H1 (cell line): Measurements from ENCODE around the gene APOO. TPM values are rescaled to one million over a fixed set of nuclear protein-coding genes. Genes with fewer than 3 reads are reported as not detected.

Source experiments
- CTCF ChIA-PET: fragments of 300-600 bp; sonication (Branson Sonifier 250); formaldehyde crosslinking; loops from one replicate; lab custom pipeline; 2021; ENCODE audit not compliant: partially characterized antibody; lab: Charles Lee
- POLR2A ChIA-PET: fragments of 300-600 bp; sonication (Branson Sonifier 250); formaldehyde crosslinking; loops from one replicate; lab custom pipeline; 2021; ENCODE audit warnings: inconsistent platforms; ENCODE audit not compliant: partially characterized antibody; lab: Charles Lee
- DNase-seq, 2 experiments: peaks; one replicate each; pipeline versions ENCODE4 v3.0.0 to v3.0.0-alpha.2; 2010 to 2022; ENCODE audit warnings: low spot score in 2 of 2, low read depth in 1 of 2, mixed read lengths in 1 of 2
- FAIRE-seq: peaks from 2 replicates; lab custom pipeline; 2011; peaks lifted over from hg19 to GRCh38; lab: Jason Lieb, UNC
- H2AFZ ChIP-seq: 2 replicates; pipeline ENCODE4 v1.8.1; 2012; ENCODE audit warnings: low read length, inconsistent platforms
- H2AK5ac ChIP-seq: 2 replicates; pipeline ENCODE4 v1.6.1; 2013; ENCODE audit warnings: low read depth, low read length
- H2BK120ac ChIP-seq: replicated peaks from 2 replicates; pipeline ENCODE3; 2013; ENCODE audit warnings: low read depth, low read length, inconsistent platforms
- H2BK12ac ChIP-seq: 2 replicates; pipeline ENCODE4 v1.6.1; 2013; ENCODE audit warnings: low read depth, low read length
- H2BK15ac ChIP-seq: 2 replicates; pipeline ENCODE4 v1.6.1; 2013; ENCODE audit warnings: low read length
- H2BK20ac ChIP-seq: 2 replicates; pipeline ENCODE4 v1.6.1; 2013; ENCODE audit warnings: low read length
- H2BK5ac ChIP-seq: 2 replicates; pipeline ENCODE4 v1.6.1; 2013; ENCODE audit warnings: low read depth, low read length
- H3K14ac ChIP-seq: 2 replicates; pipeline ENCODE4 v1.6.1; 2013; ENCODE audit warnings: inconsistent platforms; ENCODE audit not compliant: insufficient read length
- H3K18ac ChIP-seq: 2 replicates; pipeline ENCODE4 v1.6.1; 2013; ENCODE audit warnings: low read length; ENCODE audit errors: extremely low read depth
- H3K23ac ChIP-seq: 2 replicates; pipeline ENCODE4 v1.6.1; 2013; ENCODE audit warnings: inconsistent platforms; ENCODE audit not compliant: insufficient read length
- H3K23me2 ChIP-seq: 2 replicates; pipeline ENCODE4 v1.6.1; 2013; ENCODE audit warnings: low read depth, low read length
- H3K27ac ChIP-seq: 2 replicates; pipeline ENCODE4 v1.6.1; 2011; ENCODE audit warnings: low read depth, low read length, inconsistent platforms
- H3K27me3 ChIP-seq, 4 experiments: replicated peaks in 1 of 4; 1 replicate in 1 of 4; 2 replicates in 3 of 4; pipeline versions ENCODE4 v1.6.1 to v1.8.1; 2011 to 2013; ENCODE audit warnings: low read length in 3 of 4, mild to moderate bottlenecking in 3 of 4, inconsistent platforms in 2 of 4, mixed read lengths in 2 of 4, moderate library complexity in 1 of 4; ENCODE audit not compliant: control insufficient read depth in 3 of 4, insufficient read depth in 3 of 4; ENCODE audit errors: extremely low read depth in 1 of 4
- H3K36me3 ChIP-seq, 4 experiments: 2 replicates each; pipeline versions ENCODE4 v1.6.1 to v1.8.1; 2011 to 2013; ENCODE audit warnings: mild to moderate bottlenecking in 4 of 4, low read length in 3 of 4, moderate library complexity in 2 of 4, control low read depth in 1 of 4, inconsistent platforms in 1 of 4; ENCODE audit not compliant: insufficient read depth in 4 of 4, control insufficient read depth in 2 of 4
- H3K4ac ChIP-seq: replicated peaks from 2 replicates; pipeline ENCODE3; 2013; ENCODE audit warnings: low read length, low read depth, mixed read lengths, inconsistent platforms; ENCODE audit not compliant: insufficient read length
- H3K4me1 ChIP-seq, 4 experiments: replicated peaks in 1 of 4; 1 replicate in 1 of 4; 2 replicates in 3 of 4; pipeline versions ENCODE4 v1.6.1 to v1.8.1; 2011 to 2013; ENCODE audit warnings: low read length in 3 of 4, inconsistent platforms in 2 of 4, mixed read lengths in 1 of 4; ENCODE audit not compliant: insufficient read depth in 4 of 4, control insufficient read depth in 3 of 4
- H3K4me2 ChIP-seq, 2 experiments: 2 replicates each; pipeline versions ENCODE4 v1.6.1 to v1.8.1; 2011 to 2013; ENCODE audit warnings: low read depth in 2 of 2, low read length in 2 of 2, control low read depth in 1 of 2, inconsistent platforms in 1 of 2, mild to moderate bottlenecking in 1 of 2; ENCODE audit not compliant: insufficient read depth in 1 of 2
- H3K4me3 ChIP-seq, 4 experiments: fragments of 200-600, 300-600 bp in 1 of 4; sonication (generic), shearing (Covaris generic), sonication (Bioruptor Twin) in 1 of 4; 2 replicates each; pipeline versions ENCODE4 v1.5.1 to v1.8.1; 2011 to 2016; ENCODE audit warnings: low read length in 4 of 4, low read depth in 3 of 4, control low read depth in 2 of 4, inconsistent platforms in 2 of 4, mild to moderate bottlenecking in 2 of 4, mixed read lengths in 1 of 4, moderate library complexity in 1 of 4; ENCODE audit not compliant: insufficient read depth in 2 of 4; ENCODE audit errors: extremely low read depth in 1 of 4
- H3K56ac ChIP-seq: replicated peaks from 2 replicates; pipeline ENCODE3; 2013; ENCODE audit warnings: low read depth, mild to moderate bottlenecking, mixed read lengths, low read length, inconsistent platforms; ENCODE audit not compliant: insufficient read length
- H3K79me1 ChIP-seq: 2 replicates; pipeline ENCODE4 v1.6.1; 2013; ENCODE audit warnings: low read depth, low read length, control low read depth
- H3K79me2 ChIP-seq, 2 experiments: 2 replicates each; pipeline versions ENCODE4 v1.6.1 to v1.8.1; 2012 to 2013; ENCODE audit warnings: low read length in 2 of 2, mild to moderate bottlenecking in 2 of 2, inconsistent platforms in 1 of 2; ENCODE audit not compliant: insufficient read depth in 2 of 2, control insufficient read depth in 1 of 2
- H3K9ac ChIP-seq, 4 experiments: replicated peaks in 1 of 4; 1 replicate in 1 of 4; 2 replicates in 3 of 4; pipeline versions ENCODE4 v1.6.1 to v1.8.1; 2011 to 2013; ENCODE audit warnings: low read depth in 3 of 4, low read length in 3 of 4, control low read depth in 2 of 4, mild to moderate bottlenecking in 2 of 4, moderate library complexity in 2 of 4, inconsistent platforms in 1 of 4; ENCODE audit errors: extremely low read depth in 1 of 4
- H3K9me3 ChIP-seq, 2 experiments: 2 replicates each; pipeline versions ENCODE4 v1.6.1 to v1.8.1; 2012 to 2013; ENCODE audit warnings: mild to moderate bottlenecking in 2 of 2, moderate library complexity in 2 of 2, control low read depth in 1 of 2, inconsistent platforms in 1 of 2, low read depth in 1 of 2, low read length in 1 of 2, mixed read lengths in 1 of 2; ENCODE audit not compliant: insufficient read depth in 2 of 2
- H4K20me1 ChIP-seq, 2 experiments: replicated peaks in 1 of 2; 2 replicates each; pipeline versions ENCODE3 to v1.8.1; 2011 to 2013; ENCODE audit warnings: inconsistent platforms in 2 of 2, low read length in 2 of 2, mild to moderate bottlenecking in 1 of 2; ENCODE audit not compliant: insufficient read depth in 2 of 2, control insufficient read depth in 1 of 2
- H4K5ac ChIP-seq: 2 replicates; pipeline ENCODE4 v1.6.1; 2013; ENCODE audit warnings: low read length, low read depth, mixed read lengths, inconsistent platforms; ENCODE audit not compliant: insufficient read length
- H4K8ac ChIP-seq: 2 replicates; pipeline ENCODE4 v1.8.0; 2013; ENCODE audit warnings: mild to moderate bottlenecking, moderate library complexity, low read length, inconsistent platforms; ENCODE audit not compliant: insufficient read depth; ENCODE audit errors: extremely low read depth
- H4K91ac ChIP-seq: replicated peaks from 2 replicates; pipeline ENCODE3; 2013; ENCODE audit warnings: low read length, mixed read lengths, inconsistent platforms; ENCODE audit not compliant: insufficient read length
- CTBP2 ChIP-seq: IDR thresholded peaks from 2 replicates; pipeline ENCODE4 v1.7.0; 2011; ENCODE audit warnings: borderline replicate concordance, mild to moderate bottlenecking, moderate library complexity, mixed read lengths, low read length; ENCODE audit not compliant: insufficient read depth, insufficient read length
- CTCF ChIP-seq, 3 experiments: IDR thresholded peaks; 1 replicate in 2 of 3; 2 replicates in 1 of 3; pipeline versions ENCODE4 v1.5.1 to v1.6.1; 2011; ENCODE audit warnings: low read length in 3 of 3, mild to moderate bottlenecking in 3 of 3, inconsistent platforms in 2 of 3, low read depth in 1 of 3, moderate library complexity in 1 of 3; ENCODE audit not compliant: insufficient read depth in 1 of 3; ENCODE audit errors: control extremely low read depth in 1 of 3
- FOSL1 ChIP-seq: IDR thresholded peaks from 2 replicates; pipeline ENCODE4 v1.6.1; 2011; ENCODE audit warnings: mild to moderate bottlenecking, low read depth, low read length, moderate library complexity; ENCODE audit not compliant: insufficient read depth
- GABPA ChIP-seq: IDR thresholded peaks from 2 replicates; pipeline ENCODE4 v1.6.1; 2011; ENCODE audit warnings: mild to moderate bottlenecking, low read length, moderate library complexity, borderline replicate concordance; ENCODE audit not compliant: insufficient read depth
- GTF2F1 ChIP-seq: IDR thresholded peaks from 2 replicates; pipeline ENCODE4 v1.6.1; 2012; ENCODE audit warnings: low read depth, low read length, improper control_type of control experiment, borderline replicate concordance
- HDAC6 ChIP-seq: IDR thresholded peaks from one replicate; pipeline ENCODE4 v1.7.1; 2012; ENCODE audit warnings: low read depth, mild to moderate bottlenecking, inconsistent platforms, low read length, moderate library complexity
- JUN ChIP-seq: IDR thresholded peaks from 2 replicates; pipeline ENCODE4 v1.6.1; 2011; ENCODE audit warnings: low read depth, mild to moderate bottlenecking, improper control_type of control experiment, low read length
- POU5F1 ChIP-seq: IDR thresholded peaks from 2 replicates; pipeline ENCODE4 v1.6.1; 2011; ENCODE audit warnings: low read depth, mild to moderate bottlenecking, low read length, moderate library complexity
- TAF1 ChIP-seq: IDR thresholded peaks from 2 replicates; pipeline ENCODE4 v1.6.1; 2011; ENCODE audit warnings: mild to moderate bottlenecking, low read depth, low read length
- USF2 ChIP-seq: IDR thresholded peaks from 2 replicates; pipeline ENCODE4 v1.6.1; 2011; ENCODE audit warnings: low read length, improper control_type of control experiment
- WGBS, 2 experiments: shearing (Covaris generic) in 1 of 2; methylation state at CpG; one replicate each; pipeline versions ENCODE4 v1.1.6 to v1.1.7; 2013 to 2015; ENCODE audit warnings: low lambda C conversion rate in 2 of 2, mixed read lengths in 2 of 2, inconsistent platforms in 1 of 2, low coverage in 1 of 2, missing lambda C conversion rate in 1 of 2; ENCODE audit not compliant: insufficient replicate concordance in 2 of 2, insufficient coverage in 1 of 2, insufficient read length in 1 of 2; ENCODE audit errors: extremely low coverage in 1 of 2, missing lambda C conversion rate in 1 of 2; 5-methylcytosine and 5-hydroxymethylcytosine counted together
- polyA plus RNA-seq, 7 experiments: library from polyadenylated mRNA; depleted of rRNA in 3 of 7; stranded (reverse) in 5 of 7; unstranded in 2 of 7; fragments of >200 nt in 5 of 7; fragments of 200-250 nt in 2 of 7; gene quantifications; 1 replicate in 5 of 7; 2 replicates in 1 of 7; 4 replicates in 1 of 7; pipeline versions ENCODE4 v1.2.1 to v1.2.3, GENCODE V29; 2011 to 2013; ENCODE audit warnings: missing spikeins in 2 of 7, mixed read lengths in 2 of 7
- total RNA-seq: library from RNA; stranded (reverse); fragmentation: NEBNext Ultra II Directional; extraction: Animal tissue kit (Norgen Biotek cat#: 25700); gene quantifications from 2 replicates; pipeline ENCODE4 v1.2.1, GENCODE V29; 2021

The APOO gene
- total and polyA plus RNA-seq, 2 of the 8 experiments (the other 6 are each of a cell fraction or from before 2014, with no cell fraction given): 25.7 to 45.0 TPM

- WGBS, 2 experiments: 89% methylated on average over 6 of the region's 6 CpGs; no CpG with 5 or more reads in 1 of the 2 experiments
- TF ChIP-seq GABPA (no peak), USF2 (no peak), JUN (no peak), TAF1 (no peak), GTF2F1 (no peak), HDAC6 (no peak), CTCF (IDR thresholded peaks at IDR 0.05; ENCODE audit: control extremely low read depth in 1 of 3, insufficient read depth in 1 of 3, low read depth in 1 of 3, low read length in 3 of 3) (no peak), POU5F1 (no peak), FOSL1 (no peak), CTBP2 (no peak)
These were observed 20.3 kb downstream of the APOO start for GRCh38 chrX:23887451-23887850.

More at GRCh38 chrX:23887451-23887850, 20.3 kb downstream of the APOO start:
- Histone ChIP-seq H3K27ac (no peak overlapping the region), H3K36me3 (no peaks in the 10 kb centered on the region), H4K91ac (no peak overlapping the region), H3K56ac (no peak overlapping the region), H2BK15ac (no peak overlapping the region), H2AK5ac (no peak overlapping the region), H4K5ac (no peak overlapping the region), H2BK20ac (no peak overlapping the region), H2BK12ac (no peak overlapping the region), H3K79me2 (no peaks in the 10 kb centered on the region), H3K18ac (no peak overlapping the region), H4K20me1 (no peaks in the 10 kb centered on the region), H3K4me1 (peaks cover 0 to 3% (median 0%) of the 10 kb centered on the region in 4 experiments; a peak in 2 of 7 replicates), H2BK5ac (no peak overlapping the region), H2AFZ (no peak overlapping the region), H3K23me2 (no peaks in the 10 kb centered on the region), H3K4ac (no peak overlapping the region), H3K9ac (no peak overlapping the region), H3K4me3 (no peak overlapping the region), H3K27me3 (no peaks in the 10 kb centered on the region), H3K23ac (no peak overlapping the region), H3K9me3 (no peaks in the 10 kb centered on the region), H3K14ac (no peak overlapping the region), H2BK120ac (no peak overlapping the region), H3K4me2 (no peak overlapping the region), H4K8ac (no peak overlapping the region), H3K79me1 (no peaks in the 10 kb centered on the region)
- DNase-seq (no peak), FAIRE-seq (no peak)
- CTCF ChIA-PET: interaction anchor here (1.5 kb wide), 1 partner anchor 15 kb away, joined by 3 read pairs; no protein-coding TSS in a partner anchor
- POLR2A ChIA-PET: interaction anchor here (0.7 kb wide), 1 partner anchor 31 kb away, joined by 3 read pairs; no protein-coding TSS in a partner anchor
